ENCODE data around the gene CARHSP1.

Gene CARHSP1

DNA sequence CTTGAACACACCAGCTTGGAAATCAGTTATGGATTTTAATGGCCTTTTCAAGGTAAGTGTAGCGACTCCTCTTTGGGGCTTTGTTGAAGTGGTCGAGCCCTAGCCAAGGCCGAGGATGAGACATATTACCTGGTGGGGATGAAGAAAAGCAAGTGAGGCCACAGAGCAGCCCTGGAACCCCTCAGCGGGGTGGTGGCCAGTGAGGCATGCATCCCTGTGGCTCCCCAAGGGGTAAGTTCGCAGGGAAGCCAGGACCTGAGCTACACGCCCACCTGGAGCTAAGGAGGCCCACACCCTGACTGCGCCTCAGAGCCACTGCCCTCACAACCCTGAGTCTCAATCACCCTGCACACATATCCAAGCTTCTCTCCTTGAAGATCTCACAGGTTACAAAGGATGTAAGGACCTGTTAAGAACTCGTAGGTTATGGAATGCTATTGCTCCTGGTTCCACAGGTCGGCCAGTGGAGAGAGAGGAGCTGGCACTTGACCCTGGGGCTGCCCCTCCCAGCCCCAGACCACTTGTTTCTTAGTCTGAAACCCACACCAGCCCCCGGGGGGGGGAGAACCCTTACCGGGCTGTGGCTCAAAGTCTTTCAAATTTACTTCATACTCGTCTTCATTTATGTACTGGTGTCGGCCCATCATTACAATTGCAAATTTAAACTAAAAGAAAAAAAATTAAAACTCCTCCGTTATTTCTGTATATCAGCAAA, 25.3 kb upstream of the CARHSP1 start:
- no peak for DNase-seq (ENCODE audit: low read depth, low spot score)
- H3K27ac ChIP-seq (ENCODE audit: low read length): no peak overlapping the region
- H3K27me3 ChIP-seq (ENCODE audit: control insufficient read depth, insufficient read depth, low read length): no peaks in the 10 kb centered on the region
- H3K4me1 ChIP-seq (ENCODE audit: control insufficient read depth, insufficient read depth, low read length): no peaks in the 10 kb centered on the region
- no peaks in the 10 kb centered on the region for H3K9me3 ChIP-seq (ENCODE audit: control insufficient read depth, insufficient read depth, low read length)
- H3K4me3 ChIP-seq (ENCODE audit: low read length): no peak overlapping the region
- H3K36me3 ChIP-seq (ENCODE audit: control insufficient read depth, insufficient read depth, low read length): peaks cover 50% of the 10 kb centered on the region
- WGBS (ENCODE audit: insufficient coverage, insufficient read length): 100% methylated on average over 1 of the region's 14 CpGs

DNA sequence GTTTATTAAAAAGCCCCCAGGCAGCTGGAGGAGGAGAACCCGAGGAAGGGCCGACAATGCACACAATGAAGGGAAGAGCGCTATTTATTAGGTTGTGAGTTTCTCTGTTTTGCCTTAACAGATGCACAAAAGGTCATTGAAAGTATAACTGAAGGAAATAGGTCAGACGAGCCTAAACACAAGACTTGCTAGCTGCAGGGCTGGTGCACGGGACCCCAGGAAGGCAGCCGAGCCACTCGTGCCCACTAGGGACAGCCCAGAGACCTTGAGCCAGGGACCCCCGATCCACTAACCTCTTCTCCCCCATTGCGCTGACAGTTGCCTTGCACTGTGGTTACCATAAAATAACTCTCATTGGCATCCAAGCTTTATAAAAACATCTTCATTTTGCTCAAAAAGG, 24.6 kb upstream of the CARHSP1 start:
- Histone ChIP-seq H3K4me1 (ENCODE audit: control insufficient read depth, insufficient read depth, low read length) (no peaks in the 10 kb centered on the region), H3K9me3 (ENCODE audit: control insufficient read depth, insufficient read depth, low read length) (no peaks in the 10 kb centered on the region), H3K27ac (ENCODE audit: low read length) (no peak overlapping the region), H3K27me3 (ENCODE audit: control insufficient read depth, insufficient read depth, low read length) (no peaks in the 10 kb centered on the region), H3K4me3 (ENCODE audit: low read length) (no peak overlapping the region), H3K36me3 (ENCODE audit: control insufficient read depth, insufficient read depth, low read length) (peaks cover 45% of the 10 kb centered on the region)
- no CpG with 5 or more reads among the region's 9 CpGs for WGBS (ENCODE audit: insufficient coverage, insufficient read length)
- no peak for DNase-seq (ENCODE audit: low read depth, low spot score)

DNA sequence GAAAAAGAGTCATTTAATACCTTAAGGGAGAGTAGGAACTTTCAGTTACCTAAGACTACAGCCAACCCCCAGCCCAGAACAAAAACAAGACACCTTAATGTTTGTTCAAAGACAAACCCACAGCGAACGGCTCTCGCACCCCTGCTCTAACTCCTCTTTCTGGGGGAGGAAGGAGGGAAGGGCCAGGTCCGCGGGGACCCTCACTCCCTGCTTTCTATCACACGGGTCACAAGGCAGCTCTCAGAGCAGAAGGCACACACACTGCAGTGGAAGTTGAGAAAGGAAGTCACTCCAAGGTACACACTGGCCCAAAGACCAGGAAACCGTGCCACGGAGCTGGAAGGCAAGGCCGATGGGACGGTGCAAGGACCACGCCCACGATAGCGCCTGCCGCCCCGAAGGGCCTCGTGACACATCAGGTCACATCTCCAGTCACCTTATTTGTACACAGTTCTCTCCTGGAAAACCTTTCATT, 23.3 kb upstream of the CARHSP1 start:
- no peak overlapping the region for H3K4me3 ChIP-seq (ENCODE audit: low read length)
- no peaks in the 10 kb centered on the region for H3K27me3 ChIP-seq (ENCODE audit: control insufficient read depth, insufficient read depth, low read length)
- no peaks in the 10 kb centered on the region for H3K9me3 ChIP-seq (ENCODE audit: control insufficient read depth, insufficient read depth, low read length)
- H3K36me3 ChIP-seq (ENCODE audit: control insufficient read depth, insufficient read depth, low read length): peaks cover 40% of the 10 kb centered on the region
- no peaks in the 10 kb centered on the region for H3K4me1 ChIP-seq (ENCODE audit: control insufficient read depth, insufficient read depth, low read length)
- H3K27ac ChIP-seq (ENCODE audit: low read length): no peak overlapping the region
- no CpG with 5 or more reads among the region's 16 CpGs for WGBS (ENCODE audit: insufficient coverage, insufficient read length)
- DNase-seq (ENCODE audit: low read depth, low spot score): no peak

DNA sequence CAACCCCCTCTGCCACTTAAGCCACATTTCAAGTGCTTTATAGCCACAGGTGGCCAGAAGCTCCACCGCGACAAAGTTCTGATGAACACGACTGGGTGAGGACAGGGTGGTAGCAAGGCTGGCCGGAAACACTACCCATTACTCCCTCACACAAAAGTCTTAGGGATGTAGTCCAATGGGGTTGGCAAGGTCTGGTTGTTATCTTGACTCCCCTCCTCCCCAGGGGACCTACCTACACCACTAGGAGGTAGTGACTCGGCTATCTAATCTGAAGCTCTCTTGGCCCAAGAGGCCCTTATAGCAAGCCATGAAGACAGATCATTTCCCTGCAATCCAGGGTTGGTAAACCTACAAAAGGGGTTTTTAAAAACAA, 21.7 kb upstream of the CARHSP1 start:
- peaks cover 35% of the 10 kb centered on the region for H3K36me3 ChIP-seq (ENCODE audit: control insufficient read depth, insufficient read depth, low read length)
- H3K27ac ChIP-seq (ENCODE audit: low read length): no peak overlapping the region

DNA sequence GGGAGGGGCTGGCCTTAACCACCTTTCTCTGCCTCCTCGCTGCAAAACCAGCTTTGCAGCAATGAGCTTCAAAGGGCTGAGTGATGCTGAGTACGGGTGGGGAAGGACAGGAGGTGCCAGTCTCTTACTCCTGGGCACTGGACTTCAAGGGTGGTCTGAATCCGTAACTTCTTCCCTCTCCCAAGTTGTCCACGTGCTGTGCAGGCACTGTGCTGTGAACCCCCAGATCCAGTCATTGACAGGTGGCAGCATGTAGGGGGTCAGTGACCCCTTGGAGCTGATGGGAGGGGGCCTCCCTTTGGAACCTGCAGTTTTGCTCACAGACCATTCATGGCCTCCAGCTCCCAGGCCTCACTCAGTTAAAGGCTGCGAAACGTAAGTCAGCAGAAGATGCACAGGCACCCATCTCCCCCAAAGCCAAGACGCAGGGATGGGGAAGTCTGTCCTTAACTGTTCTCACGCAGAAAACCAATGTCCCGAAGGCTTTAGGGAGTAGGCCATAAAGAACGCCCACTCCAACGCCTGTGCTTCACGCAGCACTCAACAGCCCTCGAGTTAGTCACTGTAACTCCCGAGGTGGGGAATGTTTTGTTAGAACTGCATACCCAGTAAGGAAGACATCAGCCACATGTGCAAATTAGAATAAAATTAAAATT, 21.2 kb upstream of the CARHSP1 start:
- Histone ChIP-seq H3K4me1 (ENCODE audit: control insufficient read depth, insufficient read depth, low read length) (0 out of 2 replicates have a peak, but pooled peaks cover 2% of the 10 kb centered on the region), H3K9me3 (ENCODE audit: control insufficient read depth, insufficient read depth, low read length) (no peaks in the 10 kb centered on the region), H3K27ac (ENCODE audit: low read length) (no peak overlapping the region), H3K27me3 (ENCODE audit: control insufficient read depth, insufficient read depth, low read length) (no peaks in the 10 kb centered on the region), H3K4me3 (ENCODE audit: low read length) (no peak overlapping the region), H3K36me3 (ENCODE audit: control insufficient read depth, insufficient read depth, low read length) (peaks cover 33% of the 10 kb centered on the region)
- DNase-seq (ENCODE audit: low read depth, low spot score): no peak
- no CpG with 5 or more reads among the region's 14 CpGs for WGBS (ENCODE audit: insufficient coverage, insufficient read length)

More for the DNA sequence above, 21.7 kb upstream of the CARHSP1 start:
- no peak for DNase-seq (ENCODE audit: low read depth, low spot score)
- Histone ChIP-seq H3K4me3 (ENCODE audit: low read length) (no peak overlapping the region), H3K9me3 (ENCODE audit: control insufficient read depth, insufficient read depth, low read length) (no peaks in the 10 kb centered on the region), H3K4me1 (ENCODE audit: control insufficient read depth, insufficient read depth, low read length) (0 out of 2 replicates have a peak, but pooled peaks cover 2% of the 10 kb centered on the region), H3K27me3 (ENCODE audit: control insufficient read depth, insufficient read depth, low read length) (no peaks in the 10 kb centered on the region)
- WGBS (ENCODE audit: insufficient coverage, insufficient read length): no CpG with 5 or more reads among the region's 5 CpGs

DNA sequence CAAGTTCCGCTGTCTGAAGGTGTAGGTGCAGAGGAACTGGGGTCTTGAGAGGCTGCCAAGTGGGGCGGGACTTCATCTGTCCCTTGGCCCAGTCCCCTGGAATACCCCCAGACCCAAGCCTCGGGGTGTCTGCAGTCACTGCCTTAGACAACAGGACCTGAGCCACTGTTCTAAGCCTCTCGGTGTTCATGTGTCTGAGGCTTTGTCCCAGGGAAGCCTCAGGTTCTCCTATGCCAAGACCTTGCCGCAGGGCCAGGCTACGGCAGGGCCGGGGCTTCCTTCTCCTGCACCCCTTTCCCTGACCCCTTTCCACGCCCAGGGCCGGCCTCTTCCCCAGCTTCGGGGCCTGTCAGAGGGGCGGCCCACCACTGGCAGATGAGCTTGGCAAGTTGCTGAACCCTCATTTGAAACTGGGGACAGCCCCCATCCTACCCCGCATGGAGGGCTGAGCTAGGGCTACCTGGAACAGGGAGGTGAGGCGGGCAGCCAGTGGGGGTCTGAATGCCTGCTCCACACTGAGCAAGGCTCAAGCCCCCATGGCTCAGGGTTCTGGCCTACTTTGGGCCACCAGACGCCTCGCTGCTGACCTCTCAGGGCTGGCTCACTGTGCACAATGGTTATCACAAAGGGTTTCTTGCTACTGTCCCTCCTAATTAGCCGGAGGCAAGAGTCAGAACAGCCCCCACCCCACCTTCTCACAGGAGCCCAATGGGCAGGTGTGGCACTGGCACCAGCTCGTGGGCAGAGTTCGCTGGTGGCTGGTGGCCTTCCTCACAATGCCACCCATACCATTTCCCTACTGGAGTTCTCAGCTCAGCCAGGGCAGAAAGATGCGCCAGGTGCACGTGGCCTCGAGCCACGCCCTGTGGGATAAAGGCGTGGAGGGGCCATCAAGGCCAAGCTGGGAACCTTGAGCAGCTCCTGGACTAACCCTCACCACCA, 20.4 kb upstream of the CARHSP1 start:
- no peaks in the 10 kb centered on the region for H3K27me3 ChIP-seq (ENCODE audit: control insufficient read depth, insufficient read depth, low read length)
- H3K9me3 ChIP-seq (ENCODE audit: control insufficient read depth, insufficient read depth, low read length): no peaks in the 10 kb centered on the region
- no peak overlapping the region for H3K4me3 ChIP-seq (ENCODE audit: low read length)
- no peak for DNase-seq (ENCODE audit: low read depth, low spot score)
- H3K27ac ChIP-seq (ENCODE audit: low read length): no peak overlapping the region
- WGBS (ENCODE audit: insufficient coverage, insufficient read length): no CpG with 5 or more reads among the region's 23 CpGs
- peaks cover 28% of the 10 kb centered on the region for H3K36me3 ChIP-seq (ENCODE audit: control insufficient read depth, insufficient read depth, low read length)
- 0 out of 2 replicates have a peak, but pooled peaks cover 2% of the 10 kb centered on the region for H3K4me1 ChIP-seq (ENCODE audit: control insufficient read depth, insufficient read depth, low read length)

DNA sequence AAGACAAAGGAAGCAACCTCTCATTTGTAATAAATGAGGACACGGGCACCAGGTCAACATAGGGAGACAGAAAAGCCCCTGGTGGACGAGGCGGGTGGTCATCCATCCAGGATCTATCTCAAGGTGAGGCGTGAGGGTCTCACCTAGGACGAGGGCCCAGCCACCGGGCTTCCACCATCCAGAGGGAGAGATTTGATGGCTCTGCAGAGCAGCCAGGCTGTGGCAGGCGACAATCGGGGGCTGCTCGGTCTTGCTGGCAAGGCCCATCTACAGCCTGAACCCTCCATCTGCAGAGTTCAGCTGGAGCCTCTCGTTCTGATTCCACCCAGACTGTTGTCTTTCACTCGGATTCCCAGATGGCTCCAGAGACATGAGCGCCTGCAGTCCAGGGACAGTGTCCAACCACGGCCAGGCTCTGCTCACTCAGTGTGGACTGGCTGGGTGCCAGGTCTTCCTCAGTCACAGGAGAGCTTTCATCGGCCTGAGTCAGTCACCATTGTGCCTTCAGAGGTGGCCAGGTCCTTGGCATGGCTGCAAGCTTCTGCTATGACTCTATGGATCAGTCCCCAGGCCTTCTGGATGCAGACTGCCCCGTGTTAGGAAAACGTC, 19.2 kb upstream of the CARHSP1 start:
- no peak overlapping the region for H3K27ac ChIP-seq (ENCODE audit: low read length)
- H3K36me3 ChIP-seq (ENCODE audit: control insufficient read depth, insufficient read depth, low read length): peaks cover 17% of the 10 kb centered on the region
- no peak overlapping the region for H3K4me3 ChIP-seq (ENCODE audit: low read length)
- 0 out of 2 replicates have a peak, but pooled peaks cover 2% of the 10 kb centered on the region for H3K4me1 ChIP-seq (ENCODE audit: control insufficient read depth, insufficient read depth, low read length)
- WGBS (ENCODE audit: insufficient coverage, insufficient read length): no CpG with 5 or more reads among the region's 16 CpGs
- no peak for DNase-seq (ENCODE audit: low read depth, low spot score)
- no peaks in the 10 kb centered on the region for H3K27me3 ChIP-seq (ENCODE audit: control insufficient read depth, insufficient read depth, low read length)
- no peaks in the 10 kb centered on the region for H3K9me3 ChIP-seq (ENCODE audit: control insufficient read depth, insufficient read depth, low read length)

DNA sequence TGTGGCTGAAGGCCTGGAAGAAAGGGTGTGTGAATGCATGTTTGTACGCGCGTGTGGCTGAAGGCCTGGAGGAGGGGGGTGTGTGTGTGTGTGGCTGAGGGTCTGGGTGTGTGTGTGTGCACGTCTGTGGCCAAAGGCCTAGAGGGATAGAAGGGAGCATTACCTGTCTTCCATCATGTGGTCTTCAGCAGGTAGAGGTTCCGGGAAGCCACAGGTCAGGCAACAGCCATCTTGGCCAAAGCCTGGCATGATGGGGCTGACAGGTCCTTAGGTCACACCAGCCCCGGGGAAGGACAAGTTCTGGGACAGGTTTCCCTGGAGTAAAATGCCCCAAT, 18.6 kb upstream of the CARHSP1 start:
- H3K36me3 ChIP-seq (ENCODE audit: control insufficient read depth, insufficient read depth, low read length): peaks cover 17% of the 10 kb centered on the region
- 0 out of 2 replicates have a peak, but pooled peaks cover 2% of the 10 kb centered on the region for H3K4me1 ChIP-seq (ENCODE audit: control insufficient read depth, insufficient read depth, low read length)

DNA sequence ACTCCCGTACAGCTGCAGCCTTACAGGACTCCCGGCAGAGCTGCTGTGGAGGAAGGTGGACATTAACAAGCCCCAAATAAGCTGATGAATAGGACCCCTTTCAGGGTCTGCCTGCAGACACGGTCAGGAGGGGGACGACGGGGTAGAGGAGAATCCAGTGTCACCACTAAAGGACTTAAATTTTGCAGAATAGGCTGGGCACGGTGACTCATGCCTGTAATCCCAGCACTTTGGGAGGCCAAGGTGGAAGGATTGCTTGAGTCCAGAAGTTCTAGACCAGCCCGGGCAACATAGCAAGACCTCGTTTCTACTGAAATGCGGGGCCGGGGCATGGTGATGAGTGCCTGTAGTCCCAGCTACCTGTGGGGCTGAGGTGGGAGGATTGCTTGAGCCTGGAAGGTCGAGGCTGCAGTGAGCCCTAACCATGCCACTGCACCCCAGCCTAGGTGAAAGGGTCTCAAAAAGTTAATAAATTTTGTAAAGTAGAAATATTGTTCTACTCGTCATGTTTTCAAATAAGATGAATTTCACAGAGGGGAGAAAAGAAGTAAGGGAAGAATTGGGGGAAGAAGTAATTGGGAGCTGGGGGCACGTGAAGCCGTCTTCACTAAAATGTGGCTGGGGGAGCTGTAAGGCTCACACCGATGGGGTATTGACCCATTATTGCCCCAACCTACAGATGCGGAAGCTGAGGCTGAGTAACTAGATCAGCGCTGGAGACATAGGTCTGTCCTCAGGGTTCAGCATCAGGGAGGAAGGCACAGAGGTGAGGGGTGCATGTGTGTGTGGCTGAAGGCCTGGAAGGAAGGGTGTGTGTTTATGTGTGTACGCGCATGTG, 18.0 kb upstream of the CARHSP1 start:
- WGBS (ENCODE audit: insufficient coverage, insufficient read length): 100% methylated on average over 2 of the region's 19 CpGs
- 0 out of 2 replicates have a peak, but pooled peaks cover 2% of the 10 kb centered on the region for H3K4me1 ChIP-seq (ENCODE audit: control insufficient read depth, insufficient read depth, low read length)
- no peak for DNase-seq (ENCODE audit: low read depth, low spot score)

More for the DNA sequence above, 18.6 kb upstream of the CARHSP1 start:
- DNase-seq (ENCODE audit: low read depth, low spot score): no peak
- H3K4me3 ChIP-seq (ENCODE audit: low read length): no peak overlapping the region
- no peak overlapping the region for H3K27ac ChIP-seq (ENCODE audit: low read length)
- WGBS (ENCODE audit: insufficient coverage, insufficient read length): no CpG with 5 or more reads among the region's 6 CpGs
- H3K9me3 ChIP-seq (ENCODE audit: control insufficient read depth, insufficient read depth, low read length): no peaks in the 10 kb centered on the region
- H3K27me3 ChIP-seq (ENCODE audit: control insufficient read depth, insufficient read depth, low read length): no peaks in the 10 kb centered on the region

More for the DNA sequence above, 18.0 kb upstream of the CARHSP1 start:
- Histone ChIP-seq H3K36me3 (ENCODE audit: control insufficient read depth, insufficient read depth, low read length) (peaks cover 17% of the 10 kb centered on the region), H3K4me3 (ENCODE audit: low read length) (no peak overlapping the region), H3K9me3 (ENCODE audit: control insufficient read depth, insufficient read depth, low read length) (no peaks in the 10 kb centered on the region), H3K27ac (ENCODE audit: low read length) (no peak overlapping the region), H3K27me3 (ENCODE audit: control insufficient read depth, insufficient read depth, low read length) (no peaks in the 10 kb centered on the region)
